HG03558 (cell line): ENCODE measurements around the gene PHRF1.

Experiments used
- ATAC-seq: cut with Tn5 transposase; IDR thresholded peaks from one replicate; pipeline ENCODE4 v1.9.1; 2021; ENCODE audit warnings: moderate number of reproducible peaks; ENCODE audit not compliant: unreplicated experiment; ENCODE audit errors: extremely low read depth

The PHRF1 gene

GRCh38 chr11:589798-590197 is 13.5 kb downstream of the PHRF1 start:
- ATAC-seq: no peak

GRCh38 chr11:590997-591396 is 14.7 kb downstream of the PHRF1 start:
- no peak for ATAC-seq

- ATAC-seq: no peak
These were observed 16.2 kb downstream of the PHRF1 start for GRCh38 chr11:592501-592900.

GRCh38 chr11:592918-593317 is 16.6 kb downstream of the PHRF1 start:
- ATAC-seq: no peak

- ATAC-seq: no peak
These were observed 17.1 kb downstream of the PHRF1 start for GRCh38 chr11:593347-593746.

GRCh38 chr11:595400-595799 is 19.1 kb downstream of the PHRF1 start:
- no peak for ATAC-seq

- ATAC-seq: no peak
These were observed 20.1 kb downstream of the PHRF1 start for GRCh38 chr11:596374-596773.

GRCh38 chr11:597166-597725 is 21.0 kb downstream of the PHRF1 start:
- no peak for ATAC-seq

GRCh38 chr11:598005-598680 is 21.9 kb downstream of the PHRF1 start:
- no peak for ATAC-seq

GRCh38 chr11:601573-602245 is 25.4 kb downstream of the PHRF1 start:
- ATAC-seq: no peak

GRCh38 chr11:603154-603553 is 26.9 kb downstream of the PHRF1 start:
- no peak for ATAC-seq

GRCh38 chr11:605286-606129 is 29.2 kb downstream of the PHRF1 start:
- no peak for ATAC-seq

GRCh38 chr11:606245-606644 is 30.0 kb downstream of the PHRF1 start:
- no peak for ATAC-seq

GRCh38 chr11:607020-607780 is 30.9 kb downstream of the PHRF1 start:
- ATAC-seq: no peak

- no peak for ATAC-seq
These were observed 31.8 kb downstream of the PHRF1 start for GRCh38 chr11:607971-608659.

GRCh38 chr11:608791-609251 is 32.6 kb downstream of the PHRF1 start:
- ATAC-seq: no peak

GRCh38 chr11:609341-609811 is 33.1 kb downstream of the PHRF1 start:
- no peak for ATAC-seq

GRCh38 chr11:610146-610801 is 34.0 kb downstream of the PHRF1 start:
- ATAC-seq: no peak
